Measurements from ENCODE around the gene URB1. TPM values are rescaled to one million over a fixed set of nuclear protein-coding genes. Genes with fewer than 3 reads are reported as not detected.

URB1 gene
- total RNA-seq, 1 experiment from 2014 or later: 18.1 TPM

- no TSS peak for BruUV-seq (replicated peaks)
These were observed 75.1 kb downstream of the URB1 start for GRCh38 chr21:32317726-32318125.

GRCh38 chr21:32316361-32317215 lies 76.2 kb downstream of the URB1 start:
- H3K27ac ChIP-seq (ENCODE audit: low read length): no peak overlapping the region
- ATAC-seq: no peak
- intact Hi-C loops (cut with micrococcal nuclease; ENCODE audit: unreplicated experiment) (no loop called here), in situ Hi-C loops (cut with HindIII; ENCODE audit: low pct_unique_long_range_greater_than_20kb, low sequenced_read_pairs) (no loop called here)
- peaks cover 6% of the 10 kb centered on the region for H3K36me3 ChIP-seq (ENCODE audit: control insufficient read depth, insufficient read depth, low read length)
- ChIA-PET CTCF (no interaction called here), POLR2A (no interaction called here)
- DNase-seq (ENCODE audit: low read depth, low spot score): no peak
- no TSS peak for BruUV-seq (replicated peaks)
- no peaks in the 10 kb centered on the region for H3K9me3 ChIP-seq (ENCODE audit: control insufficient read depth, insufficient read depth, low read depth, low read length)
- TF ChIP-seq, protein P1, sequence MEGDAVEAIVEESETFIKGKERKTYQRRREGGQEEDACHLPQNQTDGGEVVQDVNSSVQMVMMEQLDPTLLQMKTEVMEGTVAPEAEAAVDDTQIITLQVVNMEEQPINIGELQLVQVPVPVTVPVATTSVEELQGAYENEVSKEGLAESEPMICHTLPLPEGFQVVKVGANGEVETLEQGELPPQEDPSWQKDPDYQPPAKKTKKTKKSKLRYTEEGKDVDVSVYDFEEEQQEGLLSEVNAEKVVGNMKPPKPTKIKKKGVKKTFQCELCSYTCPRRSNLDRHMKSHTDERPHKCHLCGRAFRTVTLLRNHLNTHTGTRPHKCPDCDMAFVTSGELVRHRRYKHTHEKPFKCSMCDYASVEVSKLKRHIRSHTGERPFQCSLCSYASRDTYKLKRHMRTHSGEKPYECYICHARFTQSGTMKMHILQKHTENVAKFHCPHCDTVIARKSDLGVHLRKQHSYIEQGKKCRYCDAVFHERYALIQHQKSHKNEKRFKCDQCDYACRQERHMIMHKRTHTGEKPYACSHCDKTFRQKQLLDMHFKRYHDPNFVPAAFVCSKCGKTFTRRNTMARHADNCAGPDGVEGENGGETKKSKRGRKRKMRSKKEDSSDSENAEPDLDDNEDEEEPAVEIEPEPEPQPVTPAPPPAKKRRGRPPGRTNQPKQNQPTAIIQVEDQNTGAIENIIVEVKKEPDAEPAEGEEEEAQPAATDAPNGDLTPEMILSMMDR (IDR thresholded peaks at IDR 0.05): no peak
- TF ChIP-seq TCF7L2 (IDR thresholded peaks at IDR 0.05; ENCODE audit: low read depth, low read length) (no peak), POLR2AphosphoS5 (IDR thresholded peaks at IDR 0.05; ENCODE audit: low read depth, low read length) (no peak), SIN3A (IDR thresholded peaks at IDR 0.05; ENCODE audit: borderline replicate concordance, insufficient read depth, low read depth, low read length) (no peak), REST (IDR thresholded peaks at IDR 0.05; ENCODE audit: insufficient read depth in 1 of 2, low read depth in 2 of 2, low read length in 1 of 2) (no peak)
- no peaks in the 10 kb centered on the region for H3K27me3 ChIP-seq (ENCODE audit: control insufficient read depth, insufficient read depth, low read length)
- no peak overlapping the region for H3K4me3 ChIP-seq (ENCODE audit: low read depth in 2 of 2, low read length in 2 of 2)
- no peaks in the 10 kb centered on the region for H3K4me1 ChIP-seq (ENCODE audit: control insufficient read depth, insufficient read depth, low read length)

More at GRCh38 chr21:32317726-32318125, 75.1 kb downstream of the URB1 start:
- DNase-seq (ENCODE audit: low read depth, low spot score): no peak
- H3K4me1 ChIP-seq (ENCODE audit: control insufficient read depth, insufficient read depth, low read length): no peaks in the 10 kb centered on the region
- no peak overlapping the region for H3K4me3 ChIP-seq (ENCODE audit: low read depth in 2 of 2, low read length in 2 of 2)
- H3K27ac ChIP-seq (ENCODE audit: low read length): no peak overlapping the region
- H3K27me3 ChIP-seq (ENCODE audit: control insufficient read depth, insufficient read depth, low read length): no peaks in the 10 kb centered on the region
- TF ChIP-seq POLR2AphosphoS5 (IDR thresholded peaks at IDR 0.05; ENCODE audit: low read depth, low read length): no peak
- TF ChIP-seq, protein P1 (IDR thresholded peaks at IDR 0.05): no peak
- no peak for TF ChIP-seq REST (IDR thresholded peaks at IDR 0.05; ENCODE audit: insufficient read depth in 1 of 2, low read depth in 2 of 2, low read length in 1 of 2)
- no peak for TF ChIP-seq TCF7L2 (IDR thresholded peaks at IDR 0.05; ENCODE audit: low read depth, low read length)
- TF ChIP-seq SIN3A (IDR thresholded peaks at IDR 0.05; ENCODE audit: borderline replicate concordance, insufficient read depth, low read depth, low read length): no peak
- in situ Hi-C loops (cut with HindIII; ENCODE audit: low pct_unique_long_range_greater_than_20kb, low sequenced_read_pairs) (no loop called here), intact Hi-C loops (cut with micrococcal nuclease; ENCODE audit: unreplicated experiment) (no loop called here)
- H3K9me3 ChIP-seq (ENCODE audit: control insufficient read depth, insufficient read depth, low read depth, low read length): no peaks in the 10 kb centered on the region
- ChIA-PET CTCF (no interaction called here), POLR2A (no interaction called here)
- no peak for ATAC-seq
- peaks cover 6% of the 10 kb centered on the region for H3K36me3 ChIP-seq (ENCODE audit: control insufficient read depth, insufficient read depth, low read length)
